Thymus (tissue), 11 donors: ENCODE data around the gene THRB. TPM values are rescaled to one million over a fixed set of nuclear protein-coding genes. Genes with fewer than 3 reads are reported as not detected.

ENCODE experiments used
- DNase-seq, 9 donors: peaks; one replicate each; pipeline ENCODE4 v3.0.0-alpha.2; 2013; ENCODE audit warnings: low spot score in 9 of 9, low read depth in 6 of 9, missing footprints in 1 of 9
- H3K27ac ChIP-seq, 2 donors: one replicate each; pipeline ENCODE4 v1.5.1; 2013; ENCODE audit warnings: control low read depth in 1 of 2, low read depth in 1 of 2, low read length in 1 of 2, mild to moderate bottlenecking in 1 of 2, moderate library complexity in 1 of 2
- H3K27me3 ChIP-seq, 2 donors: one replicate each; pipeline ENCODE4 v1.5.1; 2013; ENCODE audit warnings: low read length in 1 of 2; ENCODE audit not compliant: control insufficient read depth in 2 of 2, insufficient read depth in 1 of 2
- H3K36me3 ChIP-seq, 2 donors: one replicate each; pipeline ENCODE4 v1.5.1; 2013; ENCODE audit warnings: low read length in 1 of 2, mild to moderate bottlenecking in 1 of 2, moderate library complexity in 1 of 2; ENCODE audit not compliant: control insufficient read depth in 2 of 2, insufficient read depth in 2 of 2
- H3K4me1 ChIP-seq, 2 donors: one replicate each; pipeline ENCODE4 v1.5.1; 2013; ENCODE audit warnings: low read length in 2 of 2; ENCODE audit not compliant: control insufficient read depth in 2 of 2, insufficient read depth in 2 of 2
- H3K4me3 ChIP-seq, 2 donors: one replicate each; pipeline ENCODE4 v1.5.1; 2013; ENCODE audit warnings: low read length in 2 of 2, control low read depth in 1 of 2, mild to moderate bottlenecking in 1 of 2
- H3K9me3 ChIP-seq, 2 donors: one replicate each; pipeline ENCODE4 v1.5.1; 2013; ENCODE audit warnings: low read length in 1 of 2, mild to moderate bottlenecking in 1 of 2; ENCODE audit not compliant: control insufficient read depth in 2 of 2, insufficient read depth in 1 of 2
- WGBS: extraction: QIAGEN DNeasy Blood & Tissue Kit; methylation state at CpG from one replicate; pipeline ENCODE4 v1.1.7; 2013; 5-methylcytosine and 5-hydroxymethylcytosine counted together
- polyA plus RNA-seq: library from polyadenylated mRNA; stranded (reverse); fragments of 200-250 nt; gene quantifications from one replicate; pipeline ENCODE4 v1.2.3, GENCODE V29; 2013
- total RNA-seq: library from RNA; stranded (reverse); fragments of 120-200 nt; gene quantifications from one replicate; pipeline ENCODE4 v1.2.4, GENCODE V29; 2013
- donor health status: healthy.

THRB gene
- total and polyA plus RNA-seq, 2 donors: 2.2 to 3.5 TPM

DNA sequence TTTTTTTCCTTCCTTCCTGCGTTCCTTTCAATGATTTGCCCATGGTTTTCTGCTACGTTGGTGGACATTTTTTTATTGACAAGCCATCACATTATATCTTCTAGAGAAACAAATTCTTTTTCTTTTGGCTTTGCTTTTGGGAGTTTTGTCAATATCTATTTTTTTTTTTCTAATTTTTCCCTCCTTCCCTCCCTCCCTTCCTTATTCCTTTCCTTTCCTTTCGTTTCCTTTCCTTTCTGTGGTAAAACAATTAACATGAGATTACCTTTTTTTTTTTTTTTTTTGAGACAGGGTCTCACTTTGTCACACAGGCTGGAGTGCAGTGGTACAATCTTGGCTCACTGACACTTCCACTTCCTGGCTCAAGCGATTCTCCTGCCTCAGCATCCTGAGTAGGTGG is 153.7 kb downstream of the THRB start:
- Histone ChIP-seq H3K4me1 (no peaks in the 10 kb centered on the region), H3K9me3 (no peaks in the 10 kb centered on the region), H3K4me3 (no peak overlapping the region), H3K36me3 (no peaks in the 10 kb centered on the region), H3K27me3 (no peaks in the 10 kb centered on the region), H3K27ac (no peak overlapping the region)
- 86% methylated on average over 4 of the region's 4 CpGs for WGBS
- no peak for DNase-seq

DNA sequence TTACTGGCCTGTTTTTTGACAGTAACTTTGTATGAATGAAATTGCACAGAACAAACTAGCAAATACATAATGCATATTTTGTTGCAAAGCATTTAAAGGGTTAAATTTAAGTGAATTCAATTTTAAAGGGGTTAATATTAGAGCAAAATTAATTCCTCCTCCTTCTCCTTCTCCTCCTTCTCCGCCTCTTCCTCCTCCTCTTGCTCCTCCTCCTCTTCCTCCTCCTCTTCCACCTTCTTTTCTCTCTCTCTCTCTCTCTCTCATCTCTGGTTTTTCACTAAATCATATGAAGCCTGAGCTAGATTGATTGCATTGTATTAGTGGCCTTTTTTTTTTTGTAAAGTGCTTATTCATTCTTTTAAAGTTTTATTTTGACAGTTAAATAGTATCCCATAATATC is 154.5 kb downstream of the THRB start:
- no peaks in the 10 kb centered on the region for H3K27me3 ChIP-seq

DNA sequence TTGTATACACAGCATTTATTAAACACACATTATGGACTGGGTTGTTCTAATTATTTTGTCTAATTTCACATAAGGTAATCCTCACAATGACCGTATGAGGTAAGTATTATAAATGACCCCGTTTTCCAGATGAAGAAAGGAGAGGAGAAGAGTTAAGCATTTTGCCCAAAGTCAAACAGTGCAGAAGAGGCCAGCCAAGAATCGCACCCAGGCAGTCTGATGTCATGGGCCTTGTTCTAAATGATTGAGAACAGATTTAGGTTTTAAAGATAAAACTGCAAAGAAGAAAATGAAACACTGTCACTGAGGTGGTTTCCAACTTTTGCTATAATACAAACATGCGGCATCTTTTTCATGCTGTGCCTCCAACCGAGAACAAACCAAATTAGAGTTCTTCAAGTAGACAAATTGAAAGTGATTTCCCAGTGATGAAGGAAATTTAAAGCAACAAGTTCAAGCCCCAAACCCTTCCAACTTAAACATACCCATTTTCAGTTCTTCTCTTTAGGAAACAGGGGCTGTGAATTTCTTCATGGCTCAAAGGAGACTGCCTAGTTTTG is 155.3 kb downstream of the THRB start:
- Histone ChIP-seq H3K27ac (no peak overlapping the region), H3K27me3 (no peaks in the 10 kb centered on the region), H3K9me3 (no peaks in the 10 kb centered on the region), H3K4me3 (no peak overlapping the region), H3K36me3 (no peaks in the 10 kb centered on the region), H3K4me1 (no peaks in the 10 kb centered on the region)
- 95% methylated on average over 5 of the region's 5 CpGs for WGBS
- DNase-seq: no peak

More for the DNA sequence above, 154.5 kb downstream of the THRB start:
- no peak overlapping the region for H3K4me3 ChIP-seq
- 88% methylated on average over 1 of the region's 1 CpG for WGBS
- H3K9me3 ChIP-seq: no peaks in the 10 kb centered on the region
- no peaks in the 10 kb centered on the region for H3K36me3 ChIP-seq
- DNase-seq: no peak
- H3K27ac ChIP-seq: no peak overlapping the region
- H3K4me1 ChIP-seq: no peaks in the 10 kb centered on the region

DNA sequence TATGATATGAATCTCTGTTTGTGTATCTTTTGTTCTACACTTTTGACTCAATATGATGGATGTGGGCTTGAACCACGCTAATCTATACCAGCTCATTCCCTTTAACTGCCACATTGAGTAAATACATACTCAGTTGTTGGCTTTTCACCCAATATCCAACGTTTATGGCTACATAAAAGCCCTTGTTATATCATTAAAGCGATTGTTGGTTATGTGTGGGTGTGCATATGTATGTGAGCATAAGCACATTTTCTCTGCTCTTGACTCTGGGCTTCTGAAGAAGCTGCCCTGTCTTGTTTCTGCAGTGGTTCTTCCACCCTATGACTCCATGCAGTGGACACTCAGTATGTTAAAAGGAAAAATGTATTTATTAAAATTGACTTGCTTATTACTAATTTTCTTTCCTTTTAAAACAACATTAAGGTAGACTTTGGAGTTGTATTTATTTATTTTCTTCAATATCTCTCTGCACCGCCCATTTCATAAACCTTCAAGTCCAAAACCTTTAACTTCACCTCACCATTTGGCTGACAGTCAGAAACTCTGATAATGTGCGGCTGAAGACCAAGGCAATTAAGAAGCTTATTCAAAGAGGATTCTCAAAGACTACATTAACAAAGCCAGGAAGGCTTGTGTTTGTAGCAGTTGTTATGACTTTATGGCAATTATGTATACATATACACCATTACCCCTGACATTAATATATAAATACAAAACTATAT is 156.1 kb downstream of the THRB start:
- 93% methylated on average over 5 of the region's 5 CpGs for WGBS
- H3K27ac ChIP-seq: no peak overlapping the region
- DNase-seq: no peak

DNA sequence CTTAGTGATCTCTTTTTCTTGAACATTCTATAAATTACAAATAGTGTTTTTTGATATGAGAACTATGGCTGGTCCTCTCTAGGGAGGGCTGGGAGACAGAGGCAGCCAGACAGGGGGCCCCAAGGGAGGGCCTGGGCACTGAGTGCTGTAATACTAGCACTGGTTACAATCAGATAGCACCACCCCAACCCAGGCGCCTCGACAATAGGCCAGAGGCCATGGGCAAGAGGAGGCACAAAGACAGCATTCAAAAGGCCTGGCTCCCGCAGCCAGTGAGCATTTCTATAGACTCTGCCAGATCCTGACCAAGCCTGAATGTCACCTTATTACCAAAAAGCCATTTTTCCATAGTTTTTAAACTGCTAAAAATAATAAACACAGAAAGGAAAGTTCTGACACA is 158.5 kb downstream of the THRB start:
- no peaks in the 10 kb centered on the region for H3K27me3 ChIP-seq
- no peak overlapping the region for H3K4me3 ChIP-seq
- no peaks in the 10 kb centered on the region for H3K9me3 ChIP-seq
- 96% methylated on average over 3 of the region's 3 CpGs for WGBS
- H3K4me1 ChIP-seq: no peaks in the 10 kb centered on the region
- no peaks in the 10 kb centered on the region for H3K36me3 ChIP-seq
- no peak for DNase-seq
- no peak overlapping the region for H3K27ac ChIP-seq

More for the DNA sequence above, 156.1 kb downstream of the THRB start:
- no peak overlapping the region for H3K4me3 ChIP-seq
- H3K9me3 ChIP-seq: no peaks in the 10 kb centered on the region
- H3K27me3 ChIP-seq: no peaks in the 10 kb centered on the region
- H3K4me1 ChIP-seq: no peaks in the 10 kb centered on the region
- no peaks in the 10 kb centered on the region for H3K36me3 ChIP-seq

DNA sequence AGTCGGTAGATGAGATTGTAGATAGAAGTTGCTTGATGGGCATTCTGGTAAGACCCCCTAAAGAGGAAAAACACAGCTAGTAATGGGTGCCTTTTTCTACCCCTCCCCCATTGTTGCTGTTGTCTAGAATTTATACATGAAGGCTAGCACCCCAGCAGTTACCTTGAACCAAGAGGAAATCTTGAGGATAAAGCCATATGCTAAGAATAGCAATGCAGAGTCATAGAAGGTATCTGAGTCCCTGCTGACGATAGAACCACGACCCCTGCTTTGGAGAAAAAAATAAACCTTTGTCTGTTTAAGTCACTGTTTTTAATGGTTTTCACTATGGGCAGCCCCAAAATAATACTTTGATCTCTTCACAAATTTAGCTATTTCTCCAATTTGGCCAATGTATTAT is 162.6 kb downstream of the THRB start:
- WGBS: 82% methylated on average over 3 of the region's 3 CpGs
- no peaks in the 10 kb centered on the region for H3K9me3 ChIP-seq
- no peaks in the 10 kb centered on the region for H3K4me1 ChIP-seq
- no peak overlapping the region for H3K27ac ChIP-seq
- no peak overlapping the region for H3K4me3 ChIP-seq
- H3K36me3 ChIP-seq: no peaks in the 10 kb centered on the region
- no peak for DNase-seq
- H3K27me3 ChIP-seq: no peaks in the 10 kb centered on the region

DNA sequence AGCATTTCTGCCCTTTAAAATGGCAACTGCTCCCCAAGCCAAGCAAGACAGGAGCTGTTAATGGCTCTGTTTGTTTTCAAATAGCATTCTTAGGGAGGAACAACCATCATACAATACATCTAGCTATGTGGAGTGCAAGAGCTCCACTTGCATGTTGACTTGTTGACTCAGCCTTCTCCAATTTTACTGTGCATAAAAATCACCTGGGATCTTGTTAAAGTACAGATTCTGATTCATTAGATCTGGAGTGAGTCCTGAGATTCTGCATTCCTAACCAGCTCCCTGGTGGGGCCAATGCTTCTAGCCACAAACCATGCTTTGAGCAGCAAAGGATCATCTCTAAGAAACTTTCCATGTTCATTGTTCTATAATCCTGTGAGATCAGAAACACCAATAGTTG is 171.4 kb downstream of the THRB start:
- H3K9me3 ChIP-seq: no peaks in the 10 kb centered on the region
- no peaks in the 10 kb centered on the region for H3K27me3 ChIP-seq
- H3K27ac ChIP-seq: no peak overlapping the region
- H3K4me1 ChIP-seq: no peaks in the 10 kb centered on the region
- H3K4me3 ChIP-seq: no peak overlapping the region
- no peaks in the 10 kb centered on the region for H3K36me3 ChIP-seq
- no peak for DNase-seq

DNA sequence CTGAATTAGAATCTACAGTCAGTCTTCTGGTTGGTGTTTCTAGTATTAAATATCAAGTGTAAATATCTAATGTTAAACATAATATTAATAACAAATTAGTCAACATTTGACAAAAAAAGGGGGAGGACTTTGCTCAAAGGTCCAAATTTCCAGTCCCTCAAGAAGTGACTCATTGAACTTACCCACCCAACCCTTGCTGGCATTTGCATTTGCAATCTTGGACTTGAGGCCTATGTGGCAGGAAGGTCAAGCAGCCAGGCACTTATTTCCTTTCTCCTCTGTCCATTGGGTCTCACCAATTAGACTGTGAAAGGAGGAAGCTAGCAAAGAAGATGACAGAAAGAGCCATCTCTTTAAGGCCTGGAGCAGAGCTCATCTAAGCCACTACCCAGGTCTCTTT is 174.0 kb downstream of the THRB start:
- no peak overlapping the region for H3K27ac ChIP-seq
- no peaks in the 10 kb centered on the region for H3K4me1 ChIP-seq
- no peak overlapping the region for H3K4me3 ChIP-seq
- DNase-seq: no peak
- H3K9me3 ChIP-seq: no peaks in the 10 kb centered on the region
- H3K36me3 ChIP-seq: no peaks in the 10 kb centered on the region
- no peaks in the 10 kb centered on the region for H3K27me3 ChIP-seq

DNA sequence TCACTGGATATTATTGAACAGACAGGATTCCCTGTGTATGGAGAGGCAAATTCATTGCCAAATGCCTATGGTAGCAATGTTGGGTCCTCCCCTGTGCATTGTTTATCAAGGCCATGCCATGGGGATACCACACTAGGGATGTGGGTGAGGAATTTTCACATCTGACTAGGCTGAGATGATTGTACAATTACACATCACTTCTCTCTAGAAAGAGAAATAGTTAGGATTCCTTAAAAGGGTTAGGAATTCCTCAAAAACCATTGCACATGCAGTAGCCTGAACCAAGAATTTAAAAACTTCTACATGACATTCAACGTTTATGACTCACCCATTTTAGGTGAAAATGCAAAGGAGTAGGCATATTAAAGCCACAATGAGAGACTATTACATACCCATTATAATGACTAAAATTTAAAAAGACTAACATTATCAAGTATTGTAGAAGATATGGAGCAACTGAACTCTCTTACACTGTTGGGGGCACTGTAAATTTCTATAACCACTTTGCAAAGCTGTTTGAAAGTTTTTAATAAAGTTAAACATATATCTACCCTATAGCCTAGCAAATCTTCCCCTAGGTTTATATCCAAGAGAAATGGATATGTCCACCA is 175.9 kb downstream of the THRB start:
- no peak for DNase-seq
- H3K27ac ChIP-seq: no peak overlapping the region
- H3K4me3 ChIP-seq: no peak overlapping the region
- no peaks in the 10 kb centered on the region for H3K27me3 ChIP-seq
- 96% methylated on average over 1 of the region's 1 CpG for WGBS
- no peaks in the 10 kb centered on the region for H3K36me3 ChIP-seq
- no peaks in the 10 kb centered on the region for H3K9me3 ChIP-seq
- no peaks in the 10 kb centered on the region for H3K4me1 ChIP-seq
